H1 (cell line): Measurements from ENCODE around the gene OR10AD1. TPM values are rescaled to one million over a fixed set of nuclear protein-coding genes. Genes with fewer than 3 reads are reported as not detected.

ENCODE experiments used
- CBX5 ChIP-seq: fragments of 300-800, 300-1000 bp; sonication (generic); IDR thresholded peaks from 2 replicates; pipeline ENCODE4 v1.7.1; 2016; ENCODE audit warnings: antibody characterized with exemption, low read length, low read depth
- CTBP2 ChIP-seq: IDR thresholded peaks from 2 replicates; pipeline ENCODE4 v1.7.0; 2011; ENCODE audit warnings: borderline replicate concordance, mild to moderate bottlenecking, moderate library complexity, mixed read lengths, low read length; ENCODE audit not compliant: insufficient read depth, insufficient read length
- EGR1 ChIP-seq: IDR thresholded peaks from 2 replicates; pipeline ENCODE4 v1.6.1; 2011; ENCODE audit warnings: low read depth, low read length, borderline replicate concordance
- RNF2 ChIP-seq: fragments of 200-900, 300-1000 bp; sonication (generic); IDR thresholded peaks from 2 replicates; pipeline ENCODE4 v1.7.1; 2016; ENCODE audit warnings: borderline replicate concordance, low read depth, mild to moderate bottlenecking, antibody characterized with exemption, low read length; ENCODE audit not compliant: poor library complexity, severe bottlenecking; ENCODE audit errors: missing control alignments
- SP2 ChIP-seq: IDR thresholded peaks from 2 replicates; pipeline ENCODE4 v1.6.1; 2012; ENCODE audit warnings: mild to moderate bottlenecking, low read length, inconsistent platforms
- TAF7 ChIP-seq: optimal IDR thresholded peaks from 2 replicates; pipeline ENCODE3; 2011; ENCODE audit warnings: low read depth, mild to moderate bottlenecking, inconsistent platforms, low read length, moderate library complexity, borderline replicate concordance
- USF2 ChIP-seq: IDR thresholded peaks from 2 replicates; pipeline ENCODE4 v1.6.1; 2011; ENCODE audit warnings: low read length, improper control_type of control experiment
- YY1 ChIP-seq: IDR thresholded peaks from 2 replicates; pipeline ENCODE4 v1.6.1; 2011; ENCODE audit warnings: low read depth, mild to moderate bottlenecking, low read length
- polyA plus RNA-seq, 7 experiments: library from polyadenylated mRNA; depleted of rRNA in 3 of 7; stranded (reverse) in 5 of 7; unstranded in 2 of 7; fragments of >200 nt in 5 of 7; fragments of 200-250 nt in 2 of 7; gene quantifications; 1 replicate in 5 of 7; 2 replicates in 1 of 7; 4 replicates in 1 of 7; pipeline versions ENCODE4 v1.2.1 to v1.2.3, GENCODE V29; 2011 to 2013; ENCODE audit warnings: missing spikeins in 2 of 7, mixed read lengths in 2 of 7
- total RNA-seq: library from RNA; stranded (reverse); fragmentation: NEBNext Ultra II Directional; extraction: Animal tissue kit (Norgen Biotek cat#: 25700); gene quantifications from 2 replicates; pipeline ENCODE4 v1.2.1, GENCODE V29; 2021

The OR10AD1 gene
- total and polyA plus RNA-seq, 2 of the 8 experiments (the other 6 are each of a cell fraction or from before 2014, with no cell fraction given), result not detected

- TF ChIP-seq SP2 (no peak), TAF7 (no peak), YY1 (no peak), CTBP2 (no peak), EGR1 (no peak), CBX5 (no peak), RNF2 (no peak), USF2 (no peak)
Measured at GRCh38 chr12:48163150-48163747, 39.8 kb downstream of the OR10AD1 start (continued).
